Upper lobe of left lung (tissue), 6 donors: ENCODE measurements around the gene SNAPC4. TPM values are rescaled to one million over a fixed set of nuclear protein-coding genes. Genes with fewer than 3 reads are reported as not detected.

Experiments
- ATAC-seq, 2 donors: fragments of 200-7000 bp; cut with Tn5 transposase; one replicate each; pipeline ENCODE4 v1.9.1; 2022; ENCODE audit warnings: mild to moderate bottlenecking in 2 of 2, moderate library complexity in 2 of 2; ENCODE audit not compliant: low FRiP score in 2 of 2
- DNase-seq, 2 donors: peaks; one replicate each; pipeline ENCODE4 v3.0.0-alpha.2; 2019 to 2020
- H3K27ac ChIP-seq, 4 donors: fragments of 200-600 bp; sonication (generic); one replicate each; pipeline ENCODE4 v1.5.1; 2016 to 2019
- H3K27me3 ChIP-seq, 4 donors: fragments of 200-600 bp; sonication (generic); one replicate each; pipeline ENCODE4 v1.5.1; 2017 to 2019
- H3K36me3 ChIP-seq, 4 donors: fragments of 200-600 bp; sonication (generic); one replicate each; pipeline ENCODE4 v1.5.1; 2016 to 2019
- H3K4me1 ChIP-seq, 4 donors: fragments of 200-600 bp; sonication (generic); one replicate each; pipeline ENCODE4 v1.5.1; 2018 to 2019
- H3K4me3 ChIP-seq, 4 donors: fragments of 200-600 bp; sonication (generic); one replicate each; pipeline ENCODE4 v1.5.1; 2017 to 2019; ENCODE audit warnings: mild to moderate bottlenecking in 2 of 4, moderate library complexity in 1 of 4
- H3K9me3 ChIP-seq, 4 donors: fragments of 200-600 bp; sonication (generic); one replicate each; pipeline ENCODE4 v1.5.1; 2018 to 2019
- EP300 ChIP-seq, 4 donors: sonication (generic); formaldehyde crosslinking; IDR thresholded peaks; one replicate each; pipeline ENCODE4 v1.5.1; 2017; ENCODE audit warnings: antibody characterized with exemption in 4 of 4, control low read depth in 2 of 4
- POLR2A ChIP-seq, 4 donors: fragments of 450-650 bp; IDR thresholded peaks; one replicate each; pipeline ENCODE4 v1.5.1; 2016 to 2017; ENCODE audit warnings: antibody characterized with exemption in 4 of 4, mild to moderate bottlenecking in 2 of 4
- POLR2AphosphoS5 ChIP-seq, 2 donors: sonication (generic); formaldehyde crosslinking; IDR thresholded peaks; one replicate each; pipeline ENCODE4 v1.5.1; 2017; ENCODE audit warnings: antibody characterized with exemption in 2 of 2
- WGBS, 2 donors: methylation state at CpG; one replicate each; pipeline ENCODE4 v1.1.5; 2017 to 2018; 5-methylcytosine and 5-hydroxymethylcytosine counted together
- total RNA-seq, 6 donors: library from RNA; depleted of rRNA in 4 of 6; stranded (reverse); fragments of >200 nt in 4 of 6; gene quantifications; one replicate each; pipeline versions ENCODE4 v1.1.0 to v1.2.1, GENCODE V29; 2016 to 2021
- TF ChIP-seq, protein P1 (sequence below), 6 experiments: fragments of 450-650 bp in 4 of 6; fragments of 200-600 bp in 2 of 6; sonication (generic) in 2 of 6; IDR thresholded peaks; one replicate each; pipeline ENCODE4 v1.5.1; 2016 to 2019; ENCODE audit warnings: antibody characterized with exemption in 6 of 6
- donor health status: DM: no; HTN: no; CAD: no; lungs with moderate emphysema.
- donor health status: DM: no; HTN: yes; CAD: no; lungs with severe emphysema.

SNAPC4 gene
- total RNA-seq, 6 donors from 2014 or later = 7.8 to 35.6 (median 13.2) TPM

DNA sequence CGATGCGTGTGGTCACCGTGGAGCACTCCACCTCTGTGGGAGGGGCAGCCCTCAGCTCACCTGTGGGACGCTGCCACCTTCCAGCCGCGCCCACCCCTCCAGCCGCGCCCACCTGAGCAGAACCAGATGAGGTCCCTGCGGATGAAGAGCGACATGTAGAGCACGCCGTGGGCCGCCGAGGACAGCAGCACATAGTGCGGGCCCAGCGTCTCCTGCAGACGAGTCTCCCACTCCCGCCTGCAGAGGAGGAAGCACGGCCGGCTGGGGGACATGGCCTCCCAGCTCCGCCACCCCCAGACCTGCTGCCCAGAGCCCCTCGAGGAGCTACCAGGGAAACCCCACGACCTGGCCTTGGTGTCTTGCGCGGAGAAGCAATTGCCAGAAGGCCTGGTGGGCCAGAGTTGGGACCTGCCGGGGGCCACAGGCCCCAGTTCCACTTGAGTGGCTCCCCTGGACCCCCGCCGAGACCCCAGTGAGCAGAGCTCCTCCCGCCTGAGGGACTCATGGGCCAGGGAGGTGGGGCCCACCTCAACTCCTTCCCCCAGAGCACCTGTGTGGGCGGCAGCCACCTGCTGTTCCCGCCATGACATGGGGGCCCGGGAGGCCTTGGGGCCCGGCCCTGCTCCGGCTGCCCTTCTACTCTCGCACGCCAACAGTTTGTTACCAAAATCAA, 33.2 kb upstream of the SNAPC4 start:
- Histone ChIP-seq H3K36me3 (peaks cover 0 to 51% (median 32%) of the 10 kb centered on the region in 4 donors), H3K9me3 (no peaks in the 10 kb centered on the region), H3K27me3 (no peaks in the 10 kb centered on the region), H3K4me3 (no peak overlapping the region), H3K4me1 (peaks cover 14 to 24% (median 16%) of the 10 kb centered on the region in 4 donors), H3K27ac (no peak overlapping the region)
- DNase-seq (peak in 1 of 2 donors; percentile 66), ATAC-seq (no peak)
- TF ChIP-seq POLR2A (IDR thresholded peaks at IDR 0.05) = no peak
- no peak for TF ChIP-seq EP300 (IDR thresholded peaks at IDR 0.05)
- TF ChIP-seq, protein P1, sequence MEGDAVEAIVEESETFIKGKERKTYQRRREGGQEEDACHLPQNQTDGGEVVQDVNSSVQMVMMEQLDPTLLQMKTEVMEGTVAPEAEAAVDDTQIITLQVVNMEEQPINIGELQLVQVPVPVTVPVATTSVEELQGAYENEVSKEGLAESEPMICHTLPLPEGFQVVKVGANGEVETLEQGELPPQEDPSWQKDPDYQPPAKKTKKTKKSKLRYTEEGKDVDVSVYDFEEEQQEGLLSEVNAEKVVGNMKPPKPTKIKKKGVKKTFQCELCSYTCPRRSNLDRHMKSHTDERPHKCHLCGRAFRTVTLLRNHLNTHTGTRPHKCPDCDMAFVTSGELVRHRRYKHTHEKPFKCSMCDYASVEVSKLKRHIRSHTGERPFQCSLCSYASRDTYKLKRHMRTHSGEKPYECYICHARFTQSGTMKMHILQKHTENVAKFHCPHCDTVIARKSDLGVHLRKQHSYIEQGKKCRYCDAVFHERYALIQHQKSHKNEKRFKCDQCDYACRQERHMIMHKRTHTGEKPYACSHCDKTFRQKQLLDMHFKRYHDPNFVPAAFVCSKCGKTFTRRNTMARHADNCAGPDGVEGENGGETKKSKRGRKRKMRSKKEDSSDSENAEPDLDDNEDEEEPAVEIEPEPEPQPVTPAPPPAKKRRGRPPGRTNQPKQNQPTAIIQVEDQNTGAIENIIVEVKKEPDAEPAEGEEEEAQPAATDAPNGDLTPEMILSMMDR (IDR thresholded peaks at IDR 0.05) = no peak
- TF ChIP-seq POLR2AphosphoS5 (IDR thresholded peaks at IDR 0.05) = no peak
- WGBS, 2 donors = 94 to 95% methylated on average over 20 to 36 of the region's 36 CpGs

DNA sequence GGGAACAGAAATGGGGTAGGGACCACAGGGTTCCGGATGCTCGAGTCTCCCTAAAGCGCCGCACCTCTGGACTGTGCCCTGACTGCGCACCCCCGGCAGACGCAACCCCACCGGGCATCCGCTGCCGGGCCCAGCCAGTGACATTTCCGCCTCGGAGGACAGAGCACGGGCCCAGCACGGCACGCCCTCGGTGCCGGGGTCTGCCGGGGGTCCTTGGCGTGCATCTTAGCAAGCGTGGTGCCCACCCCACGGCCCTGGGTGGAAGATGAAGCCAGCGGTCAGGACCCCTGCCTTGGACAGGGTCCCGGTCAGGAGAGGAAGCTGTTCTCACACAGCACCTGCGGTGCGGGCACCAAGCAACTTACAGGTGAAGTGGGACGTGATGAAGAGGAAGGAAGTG, 32.6 kb upstream of the SNAPC4 start:
- Histone ChIP-seq H3K9me3 (no peaks in the 10 kb centered on the region), H3K27ac (no peak overlapping the region), H3K36me3 (peaks cover 0 to 51% (median 32%) of the 10 kb centered on the region in 4 donors), H3K27me3 (no peaks in the 10 kb centered on the region), H3K4me1 (peaks cover 8 to 18% (median 10%) of the 10 kb centered on the region in 4 donors), H3K4me3 (no peak overlapping the region)
- WGBS, 2 donors = 97 to 100% methylated on average over 3 to 20 of the region's 26 CpGs
- DNase-seq (peak in 1 of 2 donors; percentile 56), ATAC-seq (no peak)
- TF ChIP-seq POLR2AphosphoS5 (IDR thresholded peaks at IDR 0.05) (no peak), POLR2A (IDR thresholded peaks at IDR 0.05) (no peak), EP300 (IDR thresholded peaks at IDR 0.05) (no peak)
- TF ChIP-seq, protein P1 (IDR thresholded peaks at IDR 0.05) = no peak

DNA sequence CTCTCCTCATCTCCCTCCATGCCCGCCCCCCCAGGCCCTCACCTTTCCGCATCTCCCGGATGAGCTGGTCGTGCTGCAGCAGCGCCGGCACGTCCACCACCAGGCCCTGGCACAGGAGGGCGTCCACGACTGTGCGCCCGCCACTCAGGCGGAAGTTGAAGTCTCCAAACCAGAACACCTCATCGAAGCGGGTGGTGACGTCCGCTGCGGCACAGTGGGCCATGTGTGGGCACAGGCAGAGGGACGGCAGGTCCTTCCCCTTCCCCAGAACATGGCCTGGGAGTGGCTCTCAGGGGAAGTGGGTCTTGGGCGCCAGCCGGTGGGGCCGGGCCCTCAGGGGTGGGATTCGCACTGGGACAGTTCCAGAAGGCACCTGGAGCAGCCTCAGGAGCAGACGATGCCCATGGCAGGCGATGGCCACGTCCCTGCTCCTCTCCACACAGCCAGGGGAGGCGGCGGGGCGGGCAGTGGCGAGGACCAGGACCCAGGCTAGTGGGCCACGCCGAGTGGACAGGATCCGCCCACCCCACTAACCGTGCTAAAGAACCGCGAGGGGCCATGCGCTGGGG, 31.9 kb upstream of the SNAPC4 start:
- TF ChIP-seq, protein P1 (IDR thresholded peaks at IDR 0.05) = no peak
- no peak for TF ChIP-seq POLR2AphosphoS5 (IDR thresholded peaks at IDR 0.05)
- TF ChIP-seq EP300 (IDR thresholded peaks at IDR 0.05) = no peak
- no peak for TF ChIP-seq POLR2A (IDR thresholded peaks at IDR 0.05)
- Histone ChIP-seq H3K36me3 (peaks cover 0 to 51% (median 32%) of the 10 kb centered on the region in 4 donors), H3K27me3 (no peaks in the 10 kb centered on the region), H3K27ac (no peak overlapping the region), H3K4me1 (peaks cover under 1 to 11% (median 4%) of the 10 kb centered on the region in 4 donors), H3K4me3 (no peak overlapping the region), H3K9me3 (no peaks in the 10 kb centered on the region)
- WGBS, 2 donors = 94 to 95% methylated on average over 15 to 32 of the region's 36 CpGs
- no peak for DNase-seq
- ATAC-seq = no peak

DNA sequence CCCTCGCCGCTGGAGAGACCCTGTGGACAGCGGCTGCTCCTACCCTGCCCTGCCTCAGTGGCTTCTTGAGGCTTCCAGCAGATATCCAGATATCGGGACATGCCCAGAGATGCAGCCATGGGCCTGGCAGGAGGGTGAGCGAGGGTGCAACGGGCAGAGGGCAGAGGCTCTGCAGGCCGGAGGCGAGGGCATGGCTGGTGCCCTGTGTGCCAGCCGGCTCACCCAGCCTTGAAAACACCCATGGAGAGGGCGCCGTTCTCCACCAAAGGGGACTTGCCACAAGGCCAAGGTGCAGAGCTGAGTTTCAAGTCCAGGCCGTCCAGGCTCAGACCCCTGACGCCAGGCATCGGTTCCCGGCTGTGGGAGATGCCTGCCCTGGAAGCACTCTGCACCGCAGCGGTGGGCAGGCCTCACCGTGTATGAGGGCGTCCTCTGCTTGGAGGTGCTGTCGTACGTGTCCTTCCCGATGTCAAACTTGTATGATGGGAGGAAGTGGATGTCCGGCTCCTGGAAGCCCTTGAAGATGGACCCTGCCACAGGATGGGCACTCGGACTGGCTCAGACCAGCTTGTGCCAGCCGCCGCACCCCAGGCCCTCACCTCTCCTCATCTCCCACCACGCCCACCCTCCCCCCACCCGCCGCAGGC, 30.7 kb upstream of the SNAPC4 start:
- ATAC-seq = no peak
- Histone ChIP-seq H3K27ac (no peak overlapping the region), H3K4me3 (no peak overlapping the region), H3K36me3 (peaks cover 0 to 49% (median 33%) of the 10 kb centered on the region in 4 donors), H3K9me3 (no peaks in the 10 kb centered on the region), H3K4me1 (no peaks in the 10 kb centered on the region), H3K27me3 (no peaks in the 10 kb centered on the region)
- WGBS, 2 donors = 96 to 100% methylated on average over 6 to 27 of the region's 29 CpGs
- peak in 1 of 2 donors; percentile 62 for DNase-seq
- no peak for TF ChIP-seq POLR2AphosphoS5 (IDR thresholded peaks at IDR 0.05)

DNA sequence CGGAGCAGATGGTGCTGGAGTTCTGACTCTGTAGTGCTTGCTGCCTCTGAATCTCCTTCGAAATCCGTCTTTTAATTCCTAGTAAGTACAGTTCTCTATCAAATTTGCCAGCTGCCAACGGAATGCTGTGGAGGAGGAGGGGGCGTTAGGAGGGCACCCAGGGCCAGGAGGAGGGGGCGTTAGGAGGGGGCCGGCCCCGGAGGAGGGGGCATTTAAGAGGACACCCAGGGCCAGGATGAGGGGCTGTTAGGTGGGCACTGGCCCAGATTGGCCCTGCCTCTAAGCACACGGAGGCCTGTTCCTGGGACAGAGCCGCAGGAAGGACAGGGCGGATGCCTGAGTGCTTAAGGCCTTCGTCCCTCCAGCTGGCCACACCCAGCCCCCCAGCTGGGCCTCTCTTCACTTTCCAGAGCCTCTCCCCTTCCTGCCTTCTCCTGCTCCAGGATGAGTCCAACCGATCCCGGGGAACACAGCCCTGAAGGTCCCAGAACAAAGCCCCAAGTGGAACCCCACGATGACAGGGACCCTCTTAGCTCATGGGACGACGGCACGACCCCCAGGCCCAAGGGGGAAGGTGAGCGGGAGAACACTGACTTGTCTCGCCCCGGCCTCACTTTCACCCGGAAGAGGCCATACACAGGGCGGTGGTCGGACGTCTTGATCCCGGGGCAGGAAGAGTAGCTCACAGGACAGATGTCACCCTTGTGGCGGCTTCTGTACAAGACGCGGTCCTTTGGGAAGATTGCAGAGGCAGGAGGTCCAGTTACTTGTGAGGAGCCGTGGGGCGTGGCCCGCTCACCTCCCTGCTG, 29.9 kb upstream of the SNAPC4 start:
- peak; percentile 5 to 15 for ATAC-seq
- H3K27me3 ChIP-seq = no peaks in the 10 kb centered on the region
- H3K27ac ChIP-seq = no peak overlapping the region
- WGBS, 2 donors = 82 to 84% methylated on average over 11 to 32 of the region's 32 CpGs
- no peaks in the 10 kb centered on the region for H3K4me1 ChIP-seq
- TF ChIP-seq POLR2A (IDR thresholded peaks at IDR 0.05) = no peak
- TF ChIP-seq, protein P1 (IDR thresholded peaks at IDR 0.05) = no peak
- TF ChIP-seq EP300 (IDR thresholded peaks at IDR 0.05) = no peak
- TF ChIP-seq POLR2AphosphoS5 (IDR thresholded peaks at IDR 0.05) = no peak
- DNase-seq = no peak
- peaks cover 0 to 51% (median 34%) of the 10 kb centered on the region in 4 donors for H3K36me3 ChIP-seq
- H3K4me3 ChIP-seq = no peak overlapping the region
- H3K9me3 ChIP-seq = no peaks in the 10 kb centered on the region
